Activated CD4-positive, alpha-beta T cell treated with anti-CD3 and anti-CD28 coated beads, Interleukin-2, amount 50 U/mL, for 48 hours (primary cell): ENCODE results near the gene ADK.
"Not testable (repeated sequence)": the region's sequence is repeated elsewhere in the genome, so short reads cannot be mapped to it uniquely, and the experiment has no call there.

Experiments used
- DNase-seq, 2 experiments: peaks; one replicate each; pipeline ENCODE4 v3.0.0-alpha.2; 2020

The ADK gene

GRCh38 chr10:74502963-74503608, 352.1 kb downstream of the ADK start:
- DNase-seq: no peak

- no peak for DNase-seq
Measured at GRCh38 chr10:74507951-74508350, 356.9 kb downstream of the ADK start.

- DNase-seq: no peak
Measured at GRCh38 chr10:74510594-74510993, 359.6 kb downstream of the ADK start.

GRCh38 chr10:74511051-74511450, 360.0 kb downstream of the ADK start:
- DNase-seq: no peak

- no peak for DNase-seq
Measured at GRCh38 chr10:74514322-74514721, 363.3 kb downstream of the ADK start.

GRCh38 chr10:74518061-74518460, 367.0 kb downstream of the ADK start:
- DNase-seq: no peak

- DNase-seq: no peak
Measured at GRCh38 chr10:74521526-74521925, 370.5 kb downstream of the ADK start.

GRCh38 chr10:74523199-74523598, 372.2 kb downstream of the ADK start:
- no peak for DNase-seq

- no peak for DNase-seq
Measured at GRCh38 chr10:74525885-74526284, 374.9 kb downstream of the ADK start.

GRCh38 chr10:74527611-74528010, 376.6 kb downstream of the ADK start:
- DNase-seq: not testable (repeated sequence)

GRCh38 chr10:74529205-74529604, 378.2 kb downstream of the ADK start:
- no peak for DNase-seq

- DNase-seq: no peak
Measured at GRCh38 chr10:74530981-74531380, 380.0 kb downstream of the ADK start.

- DNase-seq: no peak
Measured at GRCh38 chr10:74539317-74539716, 388.3 kb downstream of the ADK start.

GRCh38 chr10:74541375-74541774, 390.4 kb downstream of the ADK start:
- DNase-seq: no peak

- DNase-seq: no peak
Measured at GRCh38 chr10:74542077-74542476, 391.1 kb downstream of the ADK start.

GRCh38 chr10:74543276-74543675, 392.3 kb downstream of the ADK start:
- no peak for DNase-seq

GRCh38 chr10:74544106-74544505, 393.1 kb downstream of the ADK start:
- no peak for DNase-seq

GRCh38 chr10:74548676-74549075, 397.7 kb downstream of the ADK start:
- no peak for DNase-seq

GRCh38 chr10:74556072-74556705, 405.2 kb downstream of the ADK start:
- DNase-seq: no peak

GRCh38 chr10:74557098-74557497, 406.1 kb downstream of the ADK start:
- DNase-seq: no peak

- no peak for DNase-seq
Measured at GRCh38 chr10:74558403-74558802, 407.4 kb downstream of the ADK start.

GRCh38 chr10:74558897-74559296, 407.9 kb downstream of the ADK start:
- no peak for DNase-seq

GRCh38 chr10:74568896-74569295, 417.9 kb downstream of the ADK start:
- DNase-seq: not testable (repeated sequence)

- DNase-seq: not testable (repeated sequence)
Measured at GRCh38 chr10:74573497-74573896, 422.5 kb downstream of the ADK start.

- no peak for DNase-seq
Measured at GRCh38 chr10:74575191-74575720, 424.2 kb downstream of the ADK start.
